ENCODE results near the gene TMEM203. TPM values are rescaled to one million over a fixed set of nuclear protein-coding genes. Genes with fewer than 3 reads are reported as not detected.

TMEM203 gene
- total and polyA plus RNA-seq, 2 of the 4 experiments (the other 2 are of a cell fraction) = 18.8 to 40.6 TPM

DNA sequence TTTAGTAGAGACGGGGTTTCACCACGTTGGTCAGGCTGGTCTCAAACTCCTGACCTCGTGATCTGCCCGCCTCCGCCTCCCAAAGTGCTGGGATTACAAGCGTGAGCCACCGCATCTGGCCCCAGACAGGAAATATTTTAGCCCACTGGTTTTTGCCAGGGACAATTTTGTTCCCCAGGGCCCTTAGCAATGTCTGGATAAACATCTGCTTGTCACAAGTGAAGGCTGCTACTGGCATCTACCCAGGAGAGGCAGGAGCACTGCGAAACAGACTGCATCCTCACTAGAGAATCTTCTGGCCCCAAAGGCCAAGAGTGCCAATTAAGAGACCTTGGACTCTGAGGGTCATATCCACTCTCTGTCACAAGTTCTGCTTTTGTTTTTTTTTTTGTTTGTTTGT, 2.5 kb downstream of the TMEM203 start:
- dilution Hi-C loops (cut with HindIII; ENCODE audit: low sequenced_read_pairs, unreplicated experiment) = no loop called here
- no peak overlapping the region for H3K4ac ChIP-seq (ENCODE audit: low read depth, low read length)
- no TSS peak for BruUV-seq (replicated peaks)
- ChIA-PET CTCF (no interaction called here), POLR2A (ENCODE audit: unreplicated experiment) (no interaction called here)
- no peak overlapping the region for H3K9ac ChIP-seq (ENCODE audit: low read depth, low read length)
- ATAC-seq (ENCODE audit: low read depth) (no peak), DNase-seq (no peak)
- H2AK9ac ChIP-seq (replicated peaks; ENCODE audit: low read depth, low read length, poor library complexity) = no peak overlapping the region
- H3K18ac ChIP-seq (ENCODE audit: low read depth, low read length) = no peak overlapping the region
- in situ Hi-C loops (cut with MboI; ENCODE audit: low sequenced_read_pairs) = no loop called here
- TF ChIP-seq, protein P1, sequence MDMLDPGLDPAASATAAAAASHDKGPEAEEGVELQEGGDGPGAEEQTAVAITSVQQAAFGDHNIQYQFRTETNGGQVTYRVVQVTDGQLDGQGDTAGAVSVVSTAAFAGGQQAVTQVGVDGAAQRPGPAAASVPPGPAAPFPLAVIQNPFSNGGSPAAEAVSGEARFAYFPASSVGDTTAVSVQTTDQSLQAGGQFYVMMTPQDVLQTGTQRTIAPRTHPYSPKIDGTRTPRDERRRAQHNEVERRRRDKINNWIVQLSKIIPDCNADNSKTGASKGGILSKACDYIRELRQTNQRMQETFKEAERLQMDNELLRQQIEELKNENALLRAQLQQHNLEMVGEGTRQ (IDR thresholded peaks at IDR 0.05; ENCODE audit: low read depth, low read length) = no peak
- TF ChIP-seq MXI1 (IDR thresholded peaks at IDR 0.05; ENCODE audit: borderline replicate concordance, low read depth, low read length) = no peak
- TF ChIP-seq FOS (IDR thresholded peaks at IDR 0.05; ENCODE audit: low read depth, low read length) = no peak
- TF ChIP-seq MAFK (IDR thresholded peaks at IDR 0.05; ENCODE audit: low read depth, low read length) = no peak
- TF ChIP-seq RCOR1 (IDR thresholded peaks at IDR 0.05; ENCODE audit: insufficient replicate concordance, low read length) = no peak
- no peak for TF ChIP-seq CHD1 (IDR thresholded peaks at IDR 0.05; ENCODE audit: low read depth, low read length)
- no peak for TF ChIP-seq MAZ (IDR thresholded peaks at IDR 0.05; ENCODE audit: borderline replicate concordance, low read depth, low read length)
- no peak overlapping the region for H3K23ac ChIP-seq (ENCODE audit: low read depth, low read length)
- no peak overlapping the region for H3K14ac ChIP-seq (replicated peaks; ENCODE audit: low read depth, low read length)
- no peak overlapping the region for H3K27ac ChIP-seq (ENCODE audit: insufficient read depth, low read length)
- H3K27me3 ChIP-seq (ENCODE audit: control insufficient read depth, insufficient read depth, low read length) = no peaks in the 10 kb centered on the region
- H4K91ac ChIP-seq (ENCODE audit: insufficient read depth, low read depth, low read length) = no peak overlapping the region
- H4K20me1 ChIP-seq (ENCODE audit: insufficient read depth, low read length) = peaks cover 25% of the 10 kb centered on the region
- 0 out of 2 replicates have a peak, but pooled peaks cover 2% of the 10 kb centered on the region for H3K9me1 ChIP-seq (ENCODE audit: insufficient read depth, low read length)
- peaks cover 5% of the 10 kb centered on the region for H3K36me3 ChIP-seq (ENCODE audit: control insufficient read depth, insufficient read depth, low read length)
- H3K4me1 ChIP-seq (ENCODE audit: control insufficient read depth, insufficient read depth, low read length) = peaks cover 24% of the 10 kb centered on the region
- intact Hi-C loops (cut with micrococcal nuclease) = no loop called here
- no peak overlapping the region for H2BK120ac ChIP-seq (ENCODE audit: low read depth, low read length)
- H2BK20ac ChIP-seq (ENCODE audit: low read depth, low read length) = no peak overlapping the region
- H3K9me3 ChIP-seq (ENCODE audit: control insufficient read depth, insufficient read depth, low read length) = no peaks in the 10 kb centered on the region
- no peak overlapping the region for H2AFZ ChIP-seq (replicated peaks; ENCODE audit: low read length, poor library complexity)
- H2AK5ac ChIP-seq (ENCODE audit: low read depth, low read length) = no peak overlapping the region
- no peak overlapping the region for H4K5ac ChIP-seq (ENCODE audit: low read depth, low read length)
- H2BK5ac ChIP-seq (ENCODE audit: low read depth, low read length, poor library complexity, severe bottlenecking) = no peak overlapping the region
- H3K4me3 ChIP-seq (ENCODE audit: insufficient read depth, low read depth, low read length) = no peak overlapping the region
- no peak overlapping the region for H3K56ac ChIP-seq (ENCODE audit: extremely low read depth, insufficient read depth, low read length)
- H3K4me2 ChIP-seq (ENCODE audit: low read depth, low read length) = no peak overlapping the region
- no peak overlapping the region for H4K8ac ChIP-seq (ENCODE audit: low read depth in 2 of 2, low read length in 2 of 2)
- H3K79me1 ChIP-seq (ENCODE audit: low read depth in 1 of 2, low read length in 2 of 2) = peaks cover 47 to 81% of the 10 kb centered on the region in 2 experiments
- 89% methylated on average over 7 of the region's 8 CpGs; no CpG with 5 or more reads in 1 of the 2 experiments for WGBS, 2 experiments (ENCODE audit: extremely low coverage in 2 of 2, insufficient read length in 1 of 2)
- H2BK15ac ChIP-seq (ENCODE audit: low read depth, low read length) = no peak overlapping the region

Data from IMR-90 (cell line).